NCI-H2171 treated with DMSO at 0.1 percent for 48 hours (cell line): ENCODE results near the gene PLA2G4B.

Experiments used
- DNase-seq: peaks from one replicate; lab custom pipeline; 2025; lab: John Stamatoyannopoulos, UW

The PLA2G4B gene

GRCh38 chr15:41809526-41810220 lies 29.0 kb upstream of the PLA2G4B start:
- no peak for DNase-seq

DNA sequence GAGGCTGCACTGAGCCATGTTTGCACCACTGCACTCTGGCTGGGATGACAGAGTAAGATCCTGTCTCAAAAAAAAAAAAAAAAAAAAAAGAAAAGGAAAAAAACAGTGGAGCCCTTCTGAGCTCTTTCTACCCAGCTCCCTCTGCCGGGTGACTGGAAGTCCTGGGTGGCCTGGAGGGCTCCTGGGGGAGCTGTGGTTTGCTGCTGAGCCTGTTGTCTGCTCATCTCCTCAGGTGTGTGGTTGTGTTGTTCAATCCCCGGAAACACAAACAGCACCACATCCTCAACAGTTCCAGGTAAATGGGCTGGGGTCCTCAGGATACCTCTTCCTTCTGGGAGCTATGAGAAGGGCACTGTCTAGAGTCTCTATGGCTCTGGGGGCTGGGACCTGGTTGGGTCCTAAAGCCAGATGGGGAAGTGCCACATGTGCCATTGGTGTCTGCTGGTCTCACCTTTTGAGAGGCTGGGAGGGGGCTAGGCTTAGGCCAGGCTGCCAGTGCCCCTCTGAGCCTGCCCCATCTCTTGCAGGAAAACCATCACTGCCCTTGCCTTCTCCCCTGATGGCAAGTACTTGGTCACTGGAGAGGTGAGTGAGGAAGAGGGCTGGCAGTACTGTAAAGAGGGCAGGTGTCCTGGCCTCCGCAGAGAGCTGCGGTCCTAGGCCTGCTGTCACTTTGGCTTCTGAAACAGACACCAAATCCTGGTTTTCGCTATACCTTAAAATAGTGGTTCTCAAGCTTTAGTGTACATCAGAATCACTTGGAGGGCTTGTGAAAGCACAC lies 27.8 kb upstream of the PLA2G4B start:
- DNase-seq = peak; percentile 7

GRCh38 chr15:41811432-41812195 lies 27.0 kb upstream of the PLA2G4B start:
- peak; percentile 68 for DNase-seq

GRCh38 chr15:41812820-41813375 lies 25.7 kb upstream of the PLA2G4B start:
- DNase-seq = no peak

DNA sequence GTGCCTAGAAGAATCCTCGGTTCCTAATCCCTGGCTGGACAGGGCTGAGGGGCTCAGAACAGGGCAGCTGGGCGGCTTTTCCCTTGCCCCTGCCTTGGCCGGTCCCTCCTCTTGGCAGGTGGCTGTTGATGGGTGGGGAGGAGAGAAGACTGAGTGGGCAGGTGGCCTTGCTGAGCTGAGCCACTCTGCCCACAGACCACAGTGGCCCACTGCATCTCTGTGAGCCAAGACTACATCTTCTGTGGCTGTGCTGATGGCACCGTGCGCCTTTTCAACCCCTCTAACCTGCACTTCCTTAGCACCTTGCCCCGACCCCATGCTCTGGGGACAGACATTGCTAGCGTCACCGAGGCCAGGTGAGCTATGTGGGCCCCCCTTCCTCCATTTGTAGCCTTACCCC lies 25.2 kb upstream of the PLA2G4B start:
- DNase-seq = no peak

DNA sequence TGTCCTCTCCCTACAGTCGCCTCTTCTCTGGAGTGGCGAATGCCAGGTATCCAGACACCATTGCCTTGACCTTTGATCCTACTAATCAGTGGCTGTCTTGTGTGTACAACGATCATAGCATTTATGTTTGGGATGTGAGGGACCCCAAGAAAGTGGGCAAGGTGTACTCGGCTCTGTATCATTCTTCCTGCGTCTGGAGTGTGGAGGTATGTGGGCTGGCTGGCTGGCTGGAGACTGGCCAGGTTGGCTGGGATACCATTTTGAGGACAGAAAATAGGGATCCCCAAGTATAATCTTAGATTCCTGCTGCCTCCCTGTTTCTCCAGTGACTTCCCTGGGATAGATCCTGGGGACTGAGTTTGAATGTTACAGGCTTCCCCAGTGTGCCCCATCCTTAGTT lies 24.1 kb upstream of the PLA2G4B start:
- no peak for DNase-seq

DNA sequence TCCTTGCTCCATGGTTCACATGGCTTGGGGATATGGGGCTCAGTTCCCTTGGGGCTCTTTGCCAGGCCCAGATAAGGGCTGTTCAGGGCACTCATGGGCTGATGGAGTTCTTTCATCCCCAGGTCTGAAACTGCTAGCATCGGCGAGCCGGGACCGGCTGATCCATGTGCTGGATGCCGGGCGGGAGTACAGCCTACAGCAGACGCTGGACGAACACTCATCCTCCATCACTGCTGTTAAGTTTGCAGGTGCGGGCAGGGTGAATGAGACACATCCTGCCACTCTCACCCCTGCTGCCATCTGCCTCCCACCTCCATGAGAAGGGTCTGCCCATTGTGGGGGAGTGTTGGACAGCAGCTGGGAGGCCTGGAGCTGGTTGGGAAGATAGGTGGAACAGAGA lies 21.9 kb upstream of the PLA2G4B start:
- DNase-seq = no peak

GRCh38 chr15:41817327-41817726 lies 21.3 kb upstream of the PLA2G4B start:
- no peak for DNase-seq

- no peak for DNase-seq
Observed at GRCh38 chr15:41817781-41818180, 20.9 kb upstream of the PLA2G4B start.

DNA sequence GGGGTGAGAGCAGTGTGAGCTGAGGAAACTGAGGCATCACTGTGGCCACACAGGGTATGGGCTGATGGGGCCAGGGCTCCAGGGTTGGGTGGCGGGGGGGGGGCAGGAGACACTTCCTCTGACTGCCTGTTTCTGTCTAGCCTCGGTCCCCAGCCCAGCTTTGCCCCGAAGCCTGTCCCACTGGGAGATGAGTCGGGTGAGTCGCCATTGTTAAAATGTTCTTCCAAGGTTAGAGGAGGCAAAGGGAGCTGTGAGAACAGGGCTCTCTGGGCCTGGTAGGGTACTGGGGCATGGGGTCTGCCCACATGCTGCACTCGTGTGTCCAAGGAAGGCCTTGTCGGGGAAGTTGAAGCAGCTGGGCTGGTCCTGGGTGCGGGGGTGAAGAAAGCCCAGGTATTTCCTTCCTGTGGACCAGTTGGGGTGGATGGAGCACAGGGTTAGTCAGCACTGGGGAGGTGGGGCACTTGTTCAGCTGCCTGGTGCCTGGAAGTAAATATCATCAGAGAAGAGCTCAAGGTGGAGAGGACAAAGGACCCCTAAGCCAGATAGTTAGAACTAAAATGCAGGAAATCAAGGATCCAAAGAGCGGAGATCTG lies 19.1 kb upstream of the PLA2G4B start:
- no peak for DNase-seq

- no peak for DNase-seq
Observed at GRCh38 chr15:41820791-41821423, 17.7 kb upstream of the PLA2G4B start.

GRCh38 chr15:41821831-41822230 lies 16.8 kb upstream of the PLA2G4B start:
- DNase-seq = peak; percentile 31

GRCh38 chr15:41822471-41822870 lies 16.2 kb upstream of the PLA2G4B start:
- no peak for DNase-seq

- no peak for DNase-seq
Observed at GRCh38 chr15:41822957-41823356, 15.7 kb upstream of the PLA2G4B start.

DNA sequence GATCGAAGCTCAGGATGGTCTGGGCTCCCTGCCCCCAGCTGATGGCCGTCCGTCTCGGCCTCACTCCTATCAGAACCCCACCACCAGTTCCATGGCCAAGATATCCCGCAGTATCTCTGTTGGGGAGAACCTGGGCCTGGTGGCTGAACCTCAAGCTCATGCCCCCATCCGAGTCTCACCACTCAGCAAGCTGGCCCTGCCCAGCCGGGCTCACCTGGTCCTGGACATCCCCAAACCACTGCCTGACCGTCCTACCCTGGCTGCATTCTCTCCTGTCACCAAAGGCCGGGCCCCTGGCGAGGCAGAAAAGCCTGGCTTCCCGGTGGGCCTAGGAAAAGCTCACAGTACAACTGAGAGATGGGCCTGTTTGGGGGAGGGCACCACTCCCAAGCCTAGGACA lies 15.1 kb upstream of the PLA2G4B start:
- no peak for DNase-seq

DNA sequence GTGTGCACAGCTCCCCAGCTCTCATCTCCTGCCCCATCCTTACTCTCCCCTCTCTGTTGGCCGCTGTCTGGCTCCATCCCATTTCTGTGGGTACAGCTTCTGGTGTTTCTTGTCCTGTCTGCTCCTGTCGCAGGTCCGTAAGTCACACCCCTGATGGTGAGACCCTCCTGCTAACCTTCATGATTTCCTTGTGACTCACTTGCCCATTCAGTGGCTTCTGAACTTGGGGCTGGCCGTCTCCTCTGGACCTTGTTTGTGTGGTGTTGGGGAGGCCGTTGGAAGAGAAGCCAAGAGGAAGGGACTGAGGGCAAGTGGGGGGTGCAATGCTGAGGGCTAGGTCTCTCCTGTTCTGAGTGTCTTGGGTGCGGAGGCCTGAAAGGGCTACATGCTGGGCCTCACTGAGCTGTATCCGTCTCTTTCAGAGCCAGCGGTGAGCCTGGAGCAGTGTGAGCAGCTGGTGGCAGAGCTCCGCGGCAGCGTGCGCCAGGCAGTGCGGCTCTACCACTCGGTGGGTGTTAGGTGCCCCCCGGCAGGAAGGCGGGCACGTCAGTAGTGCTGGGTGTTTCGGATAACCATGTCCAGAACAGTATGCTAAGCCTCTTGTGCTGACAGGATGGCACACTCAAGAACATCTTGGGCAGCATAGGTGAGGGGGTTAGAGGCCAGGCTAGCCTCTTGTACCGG lies 14.4 kb upstream of the PLA2G4B start:
- DNase-seq = no peak

DNA sequence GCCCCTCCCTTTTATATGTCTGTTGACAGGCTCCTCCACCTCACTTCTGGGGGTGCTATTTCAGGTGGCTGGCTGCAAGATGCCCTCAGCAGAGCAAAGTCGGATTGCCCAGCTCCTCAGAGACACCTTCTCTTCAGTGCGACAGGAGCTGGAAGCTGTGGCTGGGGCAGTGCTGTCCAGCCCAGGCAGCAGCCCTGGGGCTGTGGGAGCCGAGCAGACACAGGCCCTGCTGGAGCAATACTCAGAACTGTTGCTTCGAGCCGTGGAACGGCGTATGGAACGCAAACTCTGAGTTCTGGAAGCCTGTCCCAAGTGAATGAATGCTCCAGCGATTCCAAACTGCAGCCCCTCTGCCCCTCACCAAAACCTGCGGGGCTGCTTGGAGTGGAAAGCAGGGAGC lies 13.5 kb upstream of the PLA2G4B start:
- DNase-seq = no peak

DNA sequence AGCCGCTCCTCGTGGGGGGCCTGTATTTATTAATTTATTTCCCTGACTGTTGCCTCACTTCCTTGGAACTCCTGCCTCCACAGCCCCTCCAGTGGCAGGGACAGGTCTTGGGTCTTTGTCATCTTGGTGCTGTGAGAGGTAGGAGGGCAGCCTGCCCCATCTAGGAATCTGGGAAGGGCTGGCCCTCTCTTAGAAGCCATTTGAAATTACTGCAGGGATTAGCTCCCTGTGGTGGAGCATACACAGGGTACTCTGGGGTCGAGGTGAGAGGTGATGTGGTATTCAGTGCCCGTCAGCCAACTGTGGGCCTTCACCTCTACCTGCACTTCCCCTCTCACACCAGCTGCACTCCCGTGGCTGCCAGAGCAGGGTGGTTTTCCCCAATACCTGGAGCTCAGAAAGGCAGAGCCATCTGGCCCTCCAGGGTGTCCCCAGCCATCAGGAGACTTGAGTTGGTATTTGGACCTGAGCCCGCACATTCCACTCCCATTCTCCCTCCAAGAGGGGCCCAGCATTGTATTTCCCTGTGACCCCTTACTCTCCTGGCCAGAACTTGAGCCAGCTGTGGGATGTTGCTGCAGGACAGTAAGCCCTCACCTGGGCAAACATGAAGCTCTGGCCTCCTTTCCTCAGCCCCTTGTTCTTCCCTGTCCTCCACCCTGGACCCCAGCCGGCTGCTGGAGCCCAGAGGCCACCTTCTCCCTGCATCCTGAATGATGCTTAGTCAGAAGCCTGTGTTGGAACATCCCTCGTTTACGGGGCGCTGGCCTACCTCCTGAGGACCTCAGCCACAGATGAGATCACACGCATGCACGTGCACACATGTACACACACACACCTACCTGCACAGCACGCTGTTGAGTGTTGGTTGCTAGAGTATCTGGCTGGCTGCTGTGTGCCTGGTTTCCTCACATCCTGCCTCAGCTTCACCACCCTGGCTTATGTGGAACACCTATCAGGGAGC lies 12.8 kb upstream of the PLA2G4B start:
- DNase-seq = peak; percentile 60

DNA sequence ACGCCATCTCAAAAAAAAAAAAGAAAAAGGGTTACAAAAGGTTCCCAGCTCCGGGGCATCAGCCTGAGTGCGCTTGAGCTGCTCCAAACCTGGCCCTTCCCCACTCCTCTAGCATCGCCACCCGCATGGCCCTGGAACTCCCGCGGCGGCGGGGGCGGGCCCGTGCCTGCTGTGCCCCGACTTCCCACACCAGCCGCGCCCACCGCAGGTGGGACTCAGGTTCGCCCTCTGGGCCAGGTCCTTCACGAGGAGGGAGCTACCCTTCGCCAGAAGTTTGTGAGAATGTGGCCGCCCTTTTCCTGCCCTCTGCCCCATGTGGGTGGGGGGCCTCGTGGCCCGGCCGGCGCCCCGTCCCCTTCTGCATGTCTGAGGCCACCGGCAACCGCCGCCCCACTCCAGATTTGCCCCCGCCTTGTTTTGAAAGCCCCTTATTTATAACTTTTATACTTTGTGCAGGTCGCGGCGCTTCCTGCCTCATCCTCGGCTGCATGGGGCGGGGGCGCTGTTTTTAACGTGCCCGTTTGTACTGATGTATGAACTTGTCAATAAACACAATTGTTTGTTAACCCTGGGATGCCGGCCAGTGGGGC lies 11.3 kb upstream of the PLA2G4B start:
- DNase-seq = peak; percentile 20
